Measurements from ENCODE around the gene LEF1.

LEF1 gene

GRCh38 chr4:108168671-108169523 lies at the start of gene LEF1:
TSS of gene LEF1 (minus strand) at chr4:108168932. CDS start at chr4:108167767, 1,165 bp downstream.
- ChIA-PET POLR2A (interaction anchor here (0.9 to 1.2 kb wide), 7 partner anchors 9 to 52 kb away, joined by 3 to 5 read pairs (median 4); no protein-coding TSS in a partner anchor), CTCF (interaction anchor here (0.6 to 0.7 kb wide), 2 partner anchors 54 to 77 kb away, joined by 3 to 4 read pairs; no protein-coding TSS in a partner anchor)
- TF ChIP-seq BHLHE40 (IDR thresholded peaks at IDR 0.05; ENCODE audit: borderline replicate concordance) (no peak), L3MBTL2 (conservative IDR thresholded peaks at IDR 0.05) (peak; percentile 66), HDGF (IDR thresholded peaks at IDR 0.05; ENCODE audit: borderline replicate concordance) (no peak), LEF1 (IDR thresholded peaks at IDR 0.05; ENCODE audit: borderline replicate concordance) (no peak), ELF4 (IDR thresholded peaks at IDR 0.05) (no peak), FOXK2 (IDR thresholded peaks at IDR 0.05) (no peak), ZNF384 (IDR thresholded peaks at IDR 0.05) (no peak), TARDBP (IDR thresholded peaks at IDR 0.05) (no peak), NFRKB (IDR thresholded peaks at IDR 0.05) (no peak), CTBP1 (IDR thresholded peaks at IDR 0.05; ENCODE audit: borderline replicate concordance) (peak; percentile 6; the same call in 1 of the 2 replicates), SUZ12 (IDR thresholded peaks at IDR 0.05) (no peak), FOXA1 (IDR thresholded peaks at IDR 0.05) (no peak), SP1 (IDR thresholded peaks at IDR 0.05) (no peak), ARNT (IDR thresholded peaks at IDR 0.05) (no peak), FOXM1 (IDR thresholded peaks at IDR 0.05; ENCODE audit: borderline replicate concordance) (no peak)
- TF ChIP-seq, protein P1, sequence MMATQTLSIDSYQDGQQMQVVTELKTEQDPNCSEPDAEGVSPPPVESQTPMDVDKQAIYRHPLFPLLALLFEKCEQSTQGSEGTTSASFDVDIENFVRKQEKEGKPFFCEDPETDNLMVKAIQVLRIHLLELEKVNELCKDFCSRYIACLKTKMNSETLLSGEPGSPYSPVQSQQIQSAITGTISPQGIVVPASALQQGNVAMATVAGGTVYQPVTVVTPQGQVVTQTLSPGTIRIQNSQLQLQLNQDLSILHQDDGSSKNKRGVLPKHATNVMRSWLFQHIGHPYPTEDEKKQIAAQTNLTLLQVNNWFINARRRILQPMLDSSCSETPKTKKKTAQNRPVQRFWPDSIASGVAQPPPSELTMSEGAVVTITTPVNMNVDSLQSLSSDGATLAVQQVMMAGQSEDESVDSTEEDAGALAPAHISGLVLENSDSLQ (IDR thresholded peaks at IDR 0.05): peak; percentile 86
- peak; percentile 53 for DNase-seq (ENCODE audit: extremely low spot score)

DNA sequence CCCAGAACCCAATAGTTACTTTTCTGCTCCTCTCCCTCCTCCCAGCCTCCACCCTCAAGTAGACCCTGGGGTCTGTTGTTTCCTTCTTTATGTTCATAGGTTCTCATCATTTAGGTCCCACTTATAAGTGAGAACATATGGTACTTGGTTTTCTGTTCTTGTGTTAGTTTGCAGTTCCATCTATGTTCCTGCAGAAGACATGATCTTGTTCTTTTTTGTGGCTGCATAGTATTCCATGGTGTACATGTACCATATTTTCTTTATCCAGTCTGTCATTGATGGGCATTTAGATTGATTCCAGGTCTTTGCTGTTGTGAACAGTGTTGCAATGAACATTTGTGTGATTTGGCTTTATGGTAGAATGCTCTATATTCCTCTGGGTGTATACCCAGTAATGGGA lies 47.8 kb upstream of the LEF1 start:
- ChIA-PET CTCF (no interaction called here), POLR2A (no interaction called here)
- TF ChIP-seq ZNF384 (IDR thresholded peaks at IDR 0.05) (no peak), BHLHE40 (IDR thresholded peaks at IDR 0.05; ENCODE audit: borderline replicate concordance) (no peak), CTBP1 (IDR thresholded peaks at IDR 0.05; ENCODE audit: borderline replicate concordance) (no peak), HDGF (IDR thresholded peaks at IDR 0.05; ENCODE audit: borderline replicate concordance) (no peak)
- DNase-seq (ENCODE audit: extremely low spot score): no peak

GRCh38 chr4:108215055-108215454 lies 46.3 kb upstream of the LEF1 start:
- DNase-seq (ENCODE audit: extremely low spot score): no peak
- TF ChIP-seq CTBP1 (IDR thresholded peaks at IDR 0.05; ENCODE audit: borderline replicate concordance) (no peak), FOXA1 (IDR thresholded peaks at IDR 0.05) (no peak), TARDBP (IDR thresholded peaks at IDR 0.05) (no peak), ZNF384 (IDR thresholded peaks at IDR 0.05) (no peak), L3MBTL2 (conservative IDR thresholded peaks at IDR 0.05) (no peak), SP1 (IDR thresholded peaks at IDR 0.05) (no peak), SUZ12 (IDR thresholded peaks at IDR 0.05) (no peak), ELF4 (IDR thresholded peaks at IDR 0.05) (no peak), BHLHE40 (IDR thresholded peaks at IDR 0.05; ENCODE audit: borderline replicate concordance) (no peak), FOXK2 (IDR thresholded peaks at IDR 0.05) (no peak), ARNT (IDR thresholded peaks at IDR 0.05) (no peak), LEF1 (IDR thresholded peaks at IDR 0.05; ENCODE audit: borderline replicate concordance) (no peak), FOXM1 (IDR thresholded peaks at IDR 0.05; ENCODE audit: borderline replicate concordance) (no peak), NFRKB (IDR thresholded peaks at IDR 0.05) (no peak), HDGF (IDR thresholded peaks at IDR 0.05; ENCODE audit: borderline replicate concordance) (no peak)
- TF ChIP-seq, protein P1 (IDR thresholded peaks at IDR 0.05): no peak
- ChIA-PET CTCF (no interaction called here), POLR2A (no interaction called here)

DNA sequence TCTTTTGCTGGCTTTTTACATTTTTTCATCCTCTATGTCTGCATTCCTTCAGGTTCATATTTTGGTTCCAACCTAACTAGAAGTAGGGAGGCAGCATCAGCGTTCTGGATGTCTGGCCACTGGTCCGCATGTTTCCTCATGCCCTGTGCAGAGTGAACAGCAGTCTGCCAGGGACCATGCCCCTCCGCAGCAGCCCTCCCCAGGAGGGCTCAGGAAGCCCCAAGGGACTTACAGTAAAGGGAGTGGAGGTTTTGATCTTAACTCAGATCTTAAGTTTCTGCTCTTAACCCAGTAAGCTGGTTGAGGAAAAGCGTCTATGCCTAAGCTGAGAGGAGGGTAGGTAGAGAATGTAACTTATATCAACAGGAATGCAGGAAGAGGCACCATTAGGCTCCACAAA lies 45.0 kb upstream of the LEF1 start:
- POLR2A ChIA-PET: no interaction called here
- no peak for DNase-seq (ENCODE audit: extremely low spot score)
- TF ChIP-seq HDGF (IDR thresholded peaks at IDR 0.05; ENCODE audit: borderline replicate concordance) (no peak), FOXA1 (IDR thresholded peaks at IDR 0.05) (no peak), L3MBTL2 (conservative IDR thresholded peaks at IDR 0.05) (no peak)
- CTCF ChIA-PET: no interaction called here

DNA sequence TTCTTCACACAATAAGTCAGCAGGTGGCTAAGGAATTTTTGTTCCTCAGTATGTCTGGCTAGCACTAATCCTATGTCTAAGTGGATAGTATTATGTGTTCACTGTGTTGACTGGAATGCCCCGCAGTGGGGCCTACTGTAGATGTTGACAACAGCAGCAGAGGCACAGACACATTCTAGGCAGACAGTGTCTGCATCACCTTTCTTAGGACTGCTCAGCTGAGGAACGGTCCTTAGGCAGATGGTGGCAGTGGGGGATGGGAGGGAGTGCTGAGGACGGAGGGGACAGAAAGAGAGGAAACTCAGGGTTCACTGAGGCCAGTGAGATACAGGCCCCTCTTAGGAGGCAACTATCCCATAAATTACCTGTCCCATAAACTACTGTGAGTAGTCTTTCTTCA lies 44.6 kb upstream of the LEF1 start:
- ChIA-PET CTCF (no interaction called here), POLR2A (no interaction called here)
- TF ChIP-seq, protein P1 (IDR thresholded peaks at IDR 0.05): no peak
- no peak for TF ChIP-seq NFRKB (IDR thresholded peaks at IDR 0.05)
- no peak for TF ChIP-seq CTBP1 (IDR thresholded peaks at IDR 0.05; ENCODE audit: borderline replicate concordance)
- no peak for TF ChIP-seq ARNT (IDR thresholded peaks at IDR 0.05)
- no peak for TF ChIP-seq L3MBTL2 (conservative IDR thresholded peaks at IDR 0.05)
- no peak for TF ChIP-seq ELF4 (IDR thresholded peaks at IDR 0.05)
- TF ChIP-seq SUZ12 (IDR thresholded peaks at IDR 0.05): no peak
- TF ChIP-seq LEF1 (IDR thresholded peaks at IDR 0.05; ENCODE audit: borderline replicate concordance): no peak
- no peak for TF ChIP-seq FOXM1 (IDR thresholded peaks at IDR 0.05; ENCODE audit: borderline replicate concordance)
- no peak for TF ChIP-seq SP1 (IDR thresholded peaks at IDR 0.05)
- no peak for TF ChIP-seq FOXA1 (IDR thresholded peaks at IDR 0.05)
- TF ChIP-seq ZNF384 (IDR thresholded peaks at IDR 0.05): no peak
- no peak for TF ChIP-seq HDGF (IDR thresholded peaks at IDR 0.05; ENCODE audit: borderline replicate concordance)
- TF ChIP-seq TARDBP (IDR thresholded peaks at IDR 0.05): no peak
- no peak for TF ChIP-seq FOXK2 (IDR thresholded peaks at IDR 0.05)
- DNase-seq (ENCODE audit: extremely low spot score): no peak

Data from HEK293T (cell line).